Measurements from ENCODE around the gene MYRIP. TPM values are rescaled to one million over a fixed set of nuclear protein-coding genes. Genes with fewer than 3 reads are reported as not detected.

Gene MYRIP
- total RNA-seq, 4 donors from 2014 or later, result 2.4 to 9.8 (median 4.4) TPM

Small RNA genes lying within 50 kb of the gene (small RNA-seq; reads per million reads assigned to genes)
- gene RF00264 (not detected), gene RN7SL411P (not detected), gene RNU4-56P (not detected)
